ENCODE measurements around the gene DHH.

Gene DHH

GRCh38 chr12:49048953-49049352, 45.6 kb downstream of the DHH start:
- no peak for DNase-seq

- DNase-seq = no peak
These were observed 48.3 kb downstream of the DHH start for GRCh38 chr12:49046129-49046895.

GRCh38 chr12:49044660-49045059, 49.9 kb downstream of the DHH start:
- no peak for DNase-seq

GRCh38 chr12:49043856-49044258, 50.7 kb downstream of the DHH start:
- DNase-seq = peak; percentile 87 to 88

- DNase-seq = no peak
These were observed 51.4 kb downstream of the DHH start for GRCh38 chr12:49043241-49043640.

- no peak for DNase-seq
These were observed 52.6 kb downstream of the DHH start for GRCh38 chr12:49041881-49042484.

GRCh38 chr12:49041036-49041880, 53.3 kb downstream of the DHH start:
- DNase-seq = no peak

GRCh38 chr12:49040364-49040855, 54.2 kb downstream of the DHH start:
- no peak for DNase-seq

- no peak for DNase-seq
These were observed 54.9 kb downstream of the DHH start for GRCh38 chr12:49039421-49040363.

- no peak for DNase-seq
These were observed 56.2 kb downstream of the DHH start for GRCh38 chr12:49038291-49038955.

GRCh38 chr12:49037947-49038237, 56.7 kb downstream of the DHH start:
- DNase-seq = no peak

- no peak for DNase-seq
These were observed 57.3 kb downstream of the DHH start for GRCh38 chr12:49037111-49037946.
